H54 (cell line): Measurements from ENCODE around the gene MAIP1.

Source experiments
- DNase-seq: peaks from one replicate; pipeline ENCODE4 v3.0.0; 2011; ENCODE audit warnings: low spot score, mixed read lengths; ENCODE audit not compliant: insufficient read length
- FAIRE-seq: peaks from 3 replicates; lab custom pipeline; 2011; peaks lifted over from hg19 to GRCh38; lab: Jason Lieb, UNC
- POLR2A ChIP-seq: IDR thresholded peaks from 2 replicates; pipeline ENCODE4 v1.6.1; 2011; ENCODE audit warnings: low read depth, mild to moderate bottlenecking, low read length

Gene MAIP1

DNA sequence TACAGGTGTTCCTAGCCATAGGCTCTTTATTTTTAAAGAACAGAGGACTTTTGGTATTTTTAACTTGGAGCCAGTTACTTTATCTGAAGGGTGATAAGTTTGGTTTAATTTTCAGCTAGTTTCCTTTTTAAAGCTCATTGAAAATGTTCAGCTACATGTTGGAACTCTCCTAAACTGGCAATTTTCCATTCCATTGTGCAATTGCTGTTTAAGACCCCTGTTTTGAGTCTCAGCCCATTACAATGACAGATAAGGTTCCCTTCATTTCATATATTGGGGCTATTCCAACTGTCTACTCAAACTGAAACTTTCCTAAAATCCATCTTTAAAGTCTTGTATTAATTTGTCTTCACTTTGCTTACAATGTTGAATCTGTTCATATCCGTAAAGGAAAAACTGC, 11.6 kb downstream of the MAIP1 start:
- DNase-seq (no peak), FAIRE-seq (no peak)
- TF ChIP-seq POLR2A = no peak

DNA sequence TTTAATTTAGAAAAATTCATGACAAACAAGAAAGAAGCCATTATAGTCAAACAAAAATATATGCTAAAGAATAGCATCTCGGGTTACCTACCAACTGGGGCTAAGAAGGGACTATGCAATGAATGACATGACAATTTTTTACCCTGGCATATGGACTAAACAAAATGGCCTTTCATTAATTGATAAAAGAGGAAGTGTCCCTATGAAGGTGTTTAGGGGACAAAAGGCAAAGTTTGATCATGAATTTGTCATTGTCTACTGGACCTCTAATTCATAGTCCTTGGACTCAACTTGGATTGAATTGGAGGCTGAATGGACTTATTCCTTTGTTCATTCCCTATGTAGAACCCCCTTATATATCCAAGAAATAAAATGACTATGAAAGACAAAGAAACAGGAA, 12.7 kb downstream of the MAIP1 start:
- no peak for TF ChIP-seq POLR2A
- no peak for FAIRE-seq
- no peak for DNase-seq

DNA sequence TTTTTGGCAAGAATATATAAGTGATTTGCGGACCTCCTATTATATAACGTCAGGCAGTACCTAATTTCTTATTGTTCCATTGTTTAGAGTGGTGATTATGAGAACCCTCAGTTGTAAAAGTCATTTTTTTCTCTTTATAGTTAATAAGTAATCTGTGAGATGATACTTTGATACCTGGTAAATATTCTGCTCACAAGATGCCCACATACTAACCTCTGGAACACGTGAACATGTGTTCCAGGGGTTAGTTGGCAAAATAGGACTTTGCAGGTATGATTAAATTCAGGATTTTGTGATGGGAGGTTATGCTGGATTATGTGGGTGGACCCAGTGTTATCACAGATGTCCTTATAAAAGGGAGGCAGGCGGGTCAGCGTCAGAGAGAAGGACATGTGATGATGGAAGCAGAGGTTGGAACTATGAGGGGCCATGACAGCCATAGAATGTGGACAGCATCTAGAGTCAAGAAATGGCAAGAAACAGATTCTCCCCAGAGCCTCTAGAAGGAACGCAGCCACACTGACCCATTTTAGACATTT, 16.8 kb downstream of the MAIP1 start:
- DNase-seq (no peak), FAIRE-seq (no peak)
- TF ChIP-seq POLR2A = no peak

DNA sequence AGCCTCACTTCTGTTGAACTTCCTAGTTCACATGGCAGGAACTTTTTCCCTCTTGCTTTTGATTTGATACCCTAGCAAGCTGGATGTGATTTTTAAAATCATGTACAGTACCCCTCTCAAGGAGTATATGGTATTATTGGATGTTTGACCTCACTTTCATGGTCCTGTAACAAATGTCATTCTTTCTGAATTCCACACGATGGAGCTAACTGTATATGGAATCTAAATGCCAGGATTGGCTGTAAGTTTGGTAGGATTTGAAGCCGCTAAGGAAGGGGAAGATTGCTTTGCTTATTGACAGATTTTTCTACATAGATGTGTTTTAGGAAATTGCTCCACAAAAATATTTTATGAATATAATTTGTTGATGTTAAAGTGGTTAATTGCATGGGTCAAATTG, 18.3 kb downstream of the MAIP1 start:
- no peak for TF ChIP-seq POLR2A
- DNase-seq (no peak), FAIRE-seq (peak; percentile 88)

DNA sequence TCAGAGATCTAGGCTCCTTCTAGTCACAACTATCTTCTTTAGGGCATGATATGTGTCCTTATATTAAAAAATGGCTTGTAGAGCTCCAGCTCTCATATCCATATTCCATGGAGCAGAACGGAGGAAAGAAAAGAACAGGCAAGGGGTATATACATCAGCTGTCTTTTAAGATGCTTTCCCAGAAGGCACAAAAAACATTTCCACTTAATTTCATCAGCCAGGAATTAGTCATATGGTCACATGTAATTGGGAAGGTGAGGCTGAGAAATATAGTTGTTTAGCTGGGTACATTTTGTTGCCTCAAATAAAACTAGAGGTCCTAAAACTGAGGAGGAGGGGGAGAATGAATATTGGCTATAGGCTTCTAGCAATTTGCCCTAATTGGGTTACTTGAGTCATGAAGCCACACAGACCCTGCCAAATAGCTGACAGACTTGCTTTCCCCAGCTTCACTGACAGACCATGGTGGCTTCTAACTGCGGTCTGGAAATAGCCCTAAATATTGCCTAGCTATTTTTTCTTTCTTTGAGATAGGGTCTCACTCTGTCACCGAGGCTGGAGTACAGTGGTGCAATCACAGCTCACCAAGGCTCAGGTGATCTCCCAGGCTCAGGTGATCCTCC, 20.0 kb downstream of the MAIP1 start:
- no peak for TF ChIP-seq POLR2A
- DNase-seq (no peak), FAIRE-seq (no peak)

DNA sequence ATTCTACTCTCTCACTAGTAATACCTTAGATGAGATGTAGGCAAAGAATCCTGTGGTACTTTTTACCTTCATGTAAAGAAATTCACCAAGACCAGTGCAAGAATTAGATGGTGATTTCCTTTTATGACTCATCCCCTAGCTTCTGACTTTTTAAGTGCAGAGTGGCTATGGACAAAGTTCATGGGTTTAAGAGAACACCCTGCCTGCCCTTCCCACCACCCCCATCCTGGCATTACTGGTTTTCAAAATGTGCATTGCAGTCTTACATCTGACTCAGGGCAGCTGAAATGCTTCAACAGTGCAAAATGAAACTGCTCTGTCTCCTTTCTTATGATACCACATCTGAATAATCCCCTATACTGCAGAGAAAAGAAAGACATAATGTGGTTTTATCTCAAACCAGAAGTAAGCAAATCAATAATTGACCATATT, 22.6 kb downstream of the MAIP1 start:
- FAIRE-seq = peak; percentile 90
- no peak for DNase-seq
- no peak for TF ChIP-seq POLR2A

DNA sequence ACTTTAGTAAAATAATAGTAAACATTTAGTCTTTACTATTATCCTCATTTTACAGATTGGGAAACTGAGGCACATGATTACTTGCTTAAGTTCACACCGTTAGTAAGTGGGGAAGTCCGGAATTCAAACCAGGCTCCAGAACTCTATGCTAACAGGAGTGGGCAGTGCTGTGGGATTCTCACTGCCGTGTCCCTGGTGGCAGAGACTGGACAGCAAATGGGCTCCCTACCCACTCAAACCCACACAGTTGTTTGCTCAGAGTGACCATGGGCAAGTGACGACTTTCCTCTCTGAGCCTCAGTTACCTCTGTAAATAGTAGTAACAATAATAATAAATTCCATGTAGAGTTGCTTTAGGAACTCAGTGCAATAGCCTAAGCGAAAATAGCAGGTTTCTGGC, 24.0 kb downstream of the MAIP1 start:
- DNase-seq (no peak), FAIRE-seq (no peak)
- no peak for TF ChIP-seq POLR2A

DNA sequence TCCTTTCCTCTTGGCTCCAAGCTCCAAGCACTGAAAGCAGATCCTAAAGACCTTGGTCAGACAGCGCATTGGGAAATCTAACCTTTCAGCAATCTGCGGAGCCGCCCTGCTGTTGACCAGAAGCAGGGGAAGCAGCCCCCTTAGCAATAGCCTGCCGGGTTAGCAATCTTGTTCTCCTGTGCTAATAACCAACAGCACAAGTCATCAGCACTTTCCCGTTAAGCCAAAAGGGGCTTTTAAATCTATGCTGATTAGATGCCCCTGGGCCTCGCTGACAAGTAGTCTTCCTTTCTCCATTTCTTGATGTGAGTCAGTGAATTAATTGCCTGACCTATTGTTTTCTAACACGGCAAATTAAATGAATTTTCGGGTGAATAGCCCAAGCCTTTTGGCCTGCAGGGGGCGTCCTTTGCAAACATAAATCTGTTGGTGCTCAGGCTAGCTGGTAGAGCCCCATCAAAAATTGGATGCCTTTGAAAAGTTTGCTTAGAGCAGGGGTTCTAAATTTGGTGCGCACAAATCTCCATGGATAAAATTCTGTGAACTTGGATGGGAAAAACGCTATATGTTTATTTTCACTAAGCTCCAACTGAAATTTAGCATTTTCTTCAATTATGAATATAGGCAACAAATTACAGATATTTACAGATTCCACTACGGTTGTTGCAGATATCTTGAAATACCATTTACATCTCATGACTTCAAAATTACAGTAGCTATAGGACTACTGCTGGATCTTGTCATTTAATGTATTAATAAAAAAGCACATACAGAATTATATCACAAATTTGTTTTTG, 24.6 kb downstream of the MAIP1 start:
- TF ChIP-seq POLR2A = no peak
- DNase-seq (no peak), FAIRE-seq (peak; percentile 75)

DNA sequence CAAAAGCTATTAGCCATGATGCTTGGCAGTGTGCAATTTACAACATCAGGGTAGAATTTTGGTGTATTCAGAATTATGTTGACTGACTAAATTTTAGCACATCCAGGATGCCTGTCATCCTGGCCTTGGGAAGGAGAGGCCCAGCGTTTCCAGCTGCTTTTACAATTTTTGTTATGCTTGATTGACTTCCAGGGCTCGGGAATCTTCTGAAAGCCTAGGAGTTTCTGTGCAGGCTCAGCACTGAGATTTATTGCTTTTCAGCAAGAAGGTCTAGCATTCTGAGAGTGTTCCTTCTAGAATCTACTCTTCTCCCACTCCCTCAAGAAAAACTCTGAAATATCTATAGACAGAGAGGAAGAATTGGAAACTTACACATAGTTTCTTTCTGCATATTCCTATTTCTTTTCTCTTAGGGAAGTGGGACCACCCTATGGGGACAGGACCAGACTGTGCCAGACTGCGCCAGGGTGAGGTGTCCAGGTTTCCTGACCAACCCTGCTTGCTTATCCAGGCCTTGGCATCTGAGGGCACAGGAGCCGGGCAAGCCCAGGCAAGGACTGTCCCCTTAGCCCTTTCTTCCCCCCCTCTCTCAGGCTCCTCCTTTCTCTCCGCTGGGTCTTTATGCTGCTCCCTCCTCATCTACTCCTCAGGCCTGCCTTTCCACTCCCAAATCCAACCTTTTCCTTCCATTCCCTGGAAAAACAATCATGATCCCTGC, 26.9 kb downstream of the MAIP1 start:
- no peak for TF ChIP-seq POLR2A
- no peak for DNase-seq

DNA sequence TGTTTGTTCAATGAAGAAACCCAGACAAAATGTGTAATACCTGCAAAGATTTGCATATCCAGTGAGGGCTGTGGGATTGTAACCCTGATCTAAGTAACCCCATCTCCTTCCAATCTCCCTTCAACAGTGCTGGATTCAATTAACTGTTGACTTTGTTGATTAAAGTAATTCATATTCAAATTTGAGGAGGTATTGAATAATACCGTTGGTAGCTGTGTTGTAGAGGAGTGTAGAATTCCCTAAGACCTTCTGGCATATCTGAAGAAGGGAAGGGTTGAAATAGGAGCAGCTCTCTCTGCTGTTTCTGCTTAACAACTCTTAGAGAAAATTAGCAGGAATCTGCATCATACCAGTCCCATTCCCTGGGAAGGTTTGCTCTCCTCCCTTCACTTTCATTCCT, 28.2 kb downstream of the MAIP1 start:
- DNase-seq (no peak), FAIRE-seq (no peak)
- no peak for TF ChIP-seq POLR2A

More for the DNA sequence above, 26.9 kb downstream of the MAIP1 start:
- no peak for FAIRE-seq

DNA sequence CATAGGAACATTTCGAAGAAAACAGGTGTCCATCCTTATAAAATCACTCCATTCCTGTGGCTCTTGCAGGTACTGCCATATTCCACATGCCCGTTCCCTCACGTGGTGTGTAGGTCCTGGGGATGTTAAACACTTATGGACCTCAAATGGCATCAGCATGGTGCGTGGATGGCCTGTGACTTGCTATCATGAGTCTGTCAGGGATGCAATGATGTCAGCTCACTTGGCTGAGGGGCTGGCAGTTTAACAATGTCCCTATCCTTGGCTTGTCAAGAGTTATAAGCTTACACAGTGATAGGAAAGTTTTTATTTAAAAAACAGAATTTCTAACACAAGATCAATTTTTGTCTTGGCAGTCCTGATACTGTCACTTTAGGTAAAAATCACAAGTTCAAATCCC, 28.8 kb downstream of the MAIP1 start:
- no peak for FAIRE-seq
- no peak for DNase-seq
- no peak for TF ChIP-seq POLR2A

DNA sequence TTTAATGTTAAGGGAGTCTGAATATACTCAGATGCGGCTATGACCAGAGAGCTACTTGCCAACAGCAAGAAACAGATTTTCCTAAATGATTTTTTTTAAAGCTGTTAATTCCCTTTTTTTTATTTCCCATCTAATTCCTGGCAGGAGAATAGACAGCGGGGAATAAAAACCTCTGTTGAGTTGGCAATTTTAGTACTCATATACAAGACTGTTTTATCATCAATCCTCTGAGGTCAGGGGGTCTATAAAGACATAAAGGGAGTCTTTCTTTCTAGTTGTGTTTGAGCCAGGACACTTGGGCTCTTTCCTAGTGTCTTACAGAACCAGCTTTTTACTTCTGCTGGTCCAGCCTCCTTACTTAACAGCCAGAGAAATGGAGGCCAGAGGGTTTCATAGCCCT, 29.4 kb downstream of the MAIP1 start:
- no peak for DNase-seq
- TF ChIP-seq POLR2A = no peak
- no peak for FAIRE-seq

DNA sequence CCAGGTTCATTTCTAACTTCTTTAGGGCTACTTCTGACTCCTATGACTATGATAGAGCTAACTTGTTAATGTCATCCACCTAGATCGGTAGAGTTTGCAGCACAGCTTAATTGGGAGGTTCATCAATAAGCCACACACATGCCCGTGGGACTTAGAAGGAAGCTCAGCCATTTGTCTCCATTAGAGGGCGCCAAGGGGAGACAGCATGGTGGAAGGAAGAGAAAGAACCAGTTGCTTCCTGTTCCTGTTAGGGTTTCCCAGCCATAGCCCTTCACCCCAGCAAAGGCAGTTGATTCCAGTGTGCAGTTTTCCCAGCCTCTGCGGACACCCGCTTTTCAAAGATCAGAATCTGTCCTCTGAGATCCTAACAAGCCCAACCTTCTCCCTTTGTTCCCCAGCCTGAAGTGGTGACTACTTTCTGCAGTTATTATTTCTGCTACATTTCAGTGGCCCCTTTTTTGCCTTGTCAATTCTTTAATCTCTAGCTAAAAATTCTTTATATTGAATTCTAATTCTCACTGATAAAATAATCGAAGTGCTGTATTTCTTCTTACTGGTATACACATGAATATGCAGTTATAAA, 30.3 kb downstream of the MAIP1 start:
- FAIRE-seq (peak; percentile 96), DNase-seq (peak; percentile 49)
- no peak for TF ChIP-seq POLR2A

DNA sequence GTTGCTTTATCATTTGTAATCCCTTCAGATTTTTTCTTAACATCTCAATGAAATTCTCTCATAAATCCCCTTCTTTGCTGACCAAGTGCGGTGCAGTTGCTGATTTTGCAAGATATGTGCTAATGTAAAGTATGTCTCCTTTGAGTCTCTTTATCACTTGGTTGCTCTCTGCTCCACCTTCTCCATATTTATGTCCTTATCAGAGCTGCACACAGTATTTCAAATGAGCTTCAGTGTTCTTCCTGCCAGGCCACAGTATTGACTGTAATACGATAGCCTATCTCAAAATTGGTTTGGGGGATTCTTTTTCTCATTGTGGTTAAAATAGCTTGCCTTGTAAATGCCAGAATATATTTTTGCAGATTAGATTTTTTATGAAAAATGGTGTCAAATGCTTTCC, 32.2 kb downstream of the MAIP1 start:
- DNase-seq = no peak
- no peak for FAIRE-seq
- no peak for TF ChIP-seq POLR2A
